ENCODE results near the gene RETSAT. TPM values are rescaled to one million over a fixed set of nuclear protein-coding genes. Genes with fewer than 3 reads are reported as not detected.

Gene RETSAT
- total and polyA plus RNA-seq, 2 of the 13 experiments (the other 11 are each of a cell fraction or from before 2014, with no cell fraction given), result 46.7 to 61.0 TPM

- TF ChIP-seq CEBPZ (IDR thresholded peaks at IDR 0.05; ENCODE audit: low read length), result no peak
- peak; percentile 91 for TF ChIP-seq TOPORS (CRISPR knock-in tag; IDR thresholded peaks at IDR 0.05)
- TF ChIP-seq HNRNPL (IDR thresholded peaks at IDR 0.05; ENCODE audit: low read depth, low read length), result peak; percentile 90
- no peak for TF ChIP-seq ZNF720 (CRISPR knock-in tag; IDR thresholded peaks at IDR 0.05)
- TF ChIP-seq TSC22D2 (CRISPR knock-in tag; IDR thresholded peaks at IDR 0.05; ENCODE audit: borderline replicate concordance), result peak; percentile 86; the same call in 1 of the 2 replicates
- TF ChIP-seq RFXANK (CRISPR knock-in tag; IDR thresholded peaks at IDR 0.05), result peak; percentile 74; the same call in 1 of the 2 replicates
- peak; percentile 93 for TF ChIP-seq HNF1B (CRISPR knock-in tag; IDR thresholded peaks at IDR 0.05)
- peak; percentile 67; the same call in 1 of the 2 replicates for TF ChIP-seq PAF1 (CRISPR knock-in tag; IDR thresholded peaks at IDR 0.05)
- TF ChIP-seq SMAD3 (CRISPR knock-in tag; IDR thresholded peaks at IDR 0.05), result peak; percentile 94; the same call in 1 of the 2 replicates
- TF ChIP-seq, protein P1, sequence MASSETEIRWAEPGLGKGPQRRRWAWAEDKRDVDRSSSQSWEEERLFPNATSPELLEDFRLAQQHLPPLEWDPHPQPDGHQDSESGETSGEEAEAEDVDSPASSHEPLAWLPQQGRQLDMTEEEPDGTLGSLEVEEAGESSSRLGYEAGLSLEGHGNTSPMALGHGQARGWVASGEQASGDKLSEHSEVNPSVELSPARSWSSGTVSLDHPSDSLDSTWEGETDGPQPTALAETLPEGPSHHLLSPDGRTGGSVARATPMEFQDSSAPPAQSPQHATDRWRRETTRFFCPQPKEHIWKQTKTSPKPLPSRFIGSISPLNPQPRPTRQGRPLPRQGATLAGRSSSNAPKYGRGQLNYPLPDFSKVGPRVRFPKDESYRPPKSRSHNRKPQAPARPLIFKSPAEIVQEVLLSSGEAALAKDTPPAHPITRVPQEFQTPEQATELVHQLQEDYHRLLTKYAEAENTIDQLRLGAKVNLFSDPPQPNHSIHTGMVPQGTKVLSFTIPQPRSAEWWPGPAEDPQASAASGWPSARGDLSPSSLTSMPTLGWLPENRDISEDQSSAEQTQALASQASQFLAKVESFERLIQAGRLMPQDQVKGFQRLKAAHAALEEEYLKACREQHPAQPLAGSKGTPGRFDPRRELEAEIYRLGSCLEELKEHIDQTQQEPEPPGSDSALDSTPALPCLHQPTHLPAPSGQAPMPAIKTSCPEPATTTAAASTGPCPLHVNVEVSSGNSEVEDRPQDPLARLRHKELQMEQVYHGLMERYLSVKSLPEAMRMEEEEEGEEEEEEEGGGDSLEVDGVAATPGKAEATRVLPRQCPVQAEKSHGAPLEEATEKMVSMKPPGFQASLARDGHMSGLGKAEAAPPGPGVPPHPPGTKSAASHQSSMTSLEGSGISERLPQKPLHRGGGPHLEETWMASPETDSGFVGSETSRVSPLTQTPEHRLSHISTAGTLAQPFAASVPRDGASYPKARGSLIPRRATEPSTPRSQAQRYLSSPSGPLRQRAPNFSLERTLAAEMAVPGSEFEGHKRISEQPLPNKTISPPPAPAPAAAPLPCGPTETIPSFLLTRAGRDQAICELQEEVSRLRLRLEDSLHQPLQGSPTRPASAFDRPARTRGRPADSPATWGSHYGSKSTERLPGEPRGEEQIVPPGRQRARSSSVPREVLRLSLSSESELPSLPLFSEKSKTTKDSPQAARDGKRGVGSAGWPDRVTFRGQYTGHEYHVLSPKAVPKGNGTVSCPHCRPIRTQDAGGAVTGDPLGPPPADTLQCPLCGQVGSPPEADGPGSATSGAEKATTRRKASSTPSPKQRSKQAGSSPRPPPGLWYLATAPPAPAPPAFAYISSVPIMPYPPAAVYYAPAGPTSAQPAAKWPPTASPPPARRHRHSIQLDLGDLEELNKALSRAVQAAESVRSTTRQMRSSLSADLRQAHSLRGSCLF (CRISPR knock-in tag; IDR thresholded peaks at IDR 0.05; ENCODE audit: borderline replicate concordance), result peak; percentile 94; the same call in 1 of the 2 replicates
- TF ChIP-seq RARA (CRISPR knock-in tag; IDR thresholded peaks at IDR 0.05), result peak; percentile 60
- no peak for TF ChIP-seq TBL1XR1 (IDR thresholded peaks at IDR 0.05; ENCODE audit: borderline replicate concordance, low read length, partially characterized antibody)
- TF ChIP-seq ZNF33B (CRISPR knock-in tag; IDR thresholded peaks at IDR 0.05), result peak; percentile 87; the same call in 1 of the 2 replicates
- no peak; the same call in 1 of the 2 replicates for TF ChIP-seq RFX5 (IDR thresholded peaks at IDR 0.05; ENCODE audit: low read depth, low read length)
- TF ChIP-seq, protein P2, sequence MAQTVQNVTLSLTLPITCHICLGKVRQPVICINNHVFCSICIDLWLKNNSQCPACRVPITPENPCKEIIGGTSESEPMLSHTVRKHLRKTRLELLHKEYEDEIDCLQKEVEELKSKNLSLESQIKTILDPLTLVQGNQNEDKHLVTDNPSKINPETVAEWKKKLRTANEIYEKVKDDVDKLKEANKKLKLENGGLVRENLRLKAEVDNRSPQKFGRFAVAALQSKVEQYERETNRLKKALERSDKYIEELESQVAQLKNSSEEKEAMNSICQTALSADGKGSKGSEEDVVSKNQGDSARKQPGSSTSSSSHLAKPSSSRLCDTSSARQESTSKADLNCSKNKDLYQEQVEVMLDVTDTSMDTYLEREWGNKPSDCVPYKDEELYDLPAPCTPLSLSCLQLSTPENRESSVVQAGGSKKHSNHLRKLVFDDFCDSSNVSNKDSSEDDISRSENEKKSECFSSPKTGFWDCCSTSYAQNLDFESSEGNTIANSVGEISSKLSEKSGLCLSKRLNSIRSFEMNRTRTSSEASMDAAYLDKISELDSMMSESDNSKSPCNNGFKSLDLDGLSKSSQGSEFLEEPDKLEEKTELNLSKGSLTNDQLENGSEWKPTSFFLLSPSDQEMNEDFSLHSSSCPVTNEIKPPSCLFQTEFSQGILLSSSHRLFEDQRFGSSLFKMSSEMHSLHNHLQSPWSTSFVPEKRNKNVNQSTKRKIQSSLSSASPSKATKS (CRISPR knock-in tag; IDR thresholded peaks at IDR 0.05), result peak; percentile 21; the same call in 1 of the 2 replicates
- no peak for TF ChIP-seq ZFP36 (IDR thresholded peaks at IDR 0.05; ENCODE audit: borderline replicate concordance, low read depth, low read length, partially characterized antibody)
- peak; percentile 50 for TF ChIP-seq CEBPG (CRISPR knock-in tag; IDR thresholded peaks at IDR 0.05)
These were observed 26.3 kb downstream of the RETSAT start, which contains the start of gene TGOLN2 (continued) for GRCh38 chr2:85327822-85328617.

Data from HepG2 (cell line).